Endothelial cell (in vitro differentiated cells): ENCODE measurements around the gene CLCNKA. TPM values are rescaled to one million over a fixed set of nuclear protein-coding genes. Genes with fewer than 3 reads are reported as not detected.

Experiments
- DNase-seq: peaks from one replicate; pipeline ENCODE4 v3.0.0; 2021; ENCODE audit warnings: low spot score
- H3K27ac Mint-ChIP-seq: one replicate; pipeline ENCODE4 v1.8.0; 2021; ENCODE audit warnings: mixed read lengths, inconsistent platforms; ENCODE audit not compliant: unreplicated experiment
- H3K27me3 Mint-ChIP-seq: one replicate; pipeline ENCODE4 v1.8.0; 2021; ENCODE audit warnings: mild to moderate bottlenecking, moderate library complexity, mixed read lengths, inconsistent platforms; ENCODE audit not compliant: unreplicated experiment
- H3K36me3 Mint-ChIP-seq: one replicate; pipeline ENCODE4 v1.8.0; 2021; ENCODE audit warnings: mild to moderate bottlenecking, low read depth, mixed read lengths, inconsistent platforms; ENCODE audit not compliant: unreplicated experiment
- H3K4me1 Mint-ChIP-seq: one replicate; pipeline ENCODE4 v1.8.0; 2021; ENCODE audit warnings: mild to moderate bottlenecking, mixed read lengths, inconsistent platforms; ENCODE audit not compliant: unreplicated experiment
- H3K4me3 Mint-ChIP-seq: one replicate; pipeline ENCODE4 v1.8.0; 2021; ENCODE audit warnings: mild to moderate bottlenecking, mixed read lengths, inconsistent platforms; ENCODE audit not compliant: unreplicated experiment
- H3K9me3 Mint-ChIP-seq: one replicate; pipeline ENCODE4 v1.8.0; 2021; ENCODE audit warnings: mixed read lengths, inconsistent platforms; ENCODE audit not compliant: unreplicated experiment
- CTCF ChIP-seq: fragments of 200-600 bp; sonication (generic); IDR thresholded peaks from one replicate; pipeline ENCODE4 v1.5.0; 2021; ENCODE audit warnings: antibody characterized with exemption; ENCODE audit not compliant: unreplicated experiment
- total RNA-seq: library from RNA; stranded (reverse); fragmentation: NEBNext Ultra II Directional; extraction: Animal tissue kit (Norgen Biotek cat#: 25700); gene quantifications from one replicate; pipeline ENCODE4 v1.2.1, GENCODE V29; 2021; ENCODE audit not compliant: unreplicated experiment

Gene CLCNKA
- total RNA-seq, 1 donor from 2014 or later: not detected

- Mint-ChIP-seq H3K9me3 (no peaks in the 10 kb centered on the region), H3K4me3 (no peak overlapping the region), H3K27ac (no peak overlapping the region), H3K36me3 (peaks cover 8% of the 10 kb centered on the region), H3K27me3 (peaks cover 15% of the 10 kb centered on the region), H3K4me1 (peaks cover 16% of the 10 kb centered on the region)
- no peak for DNase-seq
- no peak for TF ChIP-seq CTCF
These were observed 53.6 kb downstream of the CLCNKA start for GRCh38 chr1:16075337-16076030.

- no peak for TF ChIP-seq CTCF
- H3K9me3 Mint-ChIP-seq: no peaks in the 10 kb centered on the region
- H3K36me3 Mint-ChIP-seq: peaks cover 8% of the 10 kb centered on the region
- no peak for DNase-seq
- peaks cover 16% of the 10 kb centered on the region for H3K4me1 Mint-ChIP-seq
- H3K4me3 Mint-ChIP-seq: no peak overlapping the region
- peaks cover 15% of the 10 kb centered on the region for H3K27me3 Mint-ChIP-seq
- no peak overlapping the region for H3K27ac Mint-ChIP-seq
These were observed 54.4 kb downstream of the CLCNKA start for GRCh38 chr1:16076031-16076864.

GRCh38 chr1:16076865-16077238 lies 55.0 kb downstream of the CLCNKA start:
- Mint-ChIP-seq H3K27ac (no peak overlapping the region), H3K4me3 (no peak overlapping the region), H3K9me3 (no peaks in the 10 kb centered on the region), H3K27me3 (peaks cover 13% of the 10 kb centered on the region), H3K4me1 (peaks cover 16% of the 10 kb centered on the region), H3K36me3 (peaks cover 8% of the 10 kb centered on the region)
- DNase-seq: no peak
- no peak for TF ChIP-seq CTCF

- H3K27ac Mint-ChIP-seq: peak overlapping the region; percentile 75
- no peak for TF ChIP-seq CTCF
- no peaks in the 10 kb centered on the region for H3K9me3 Mint-ChIP-seq
- H3K4me1 Mint-ChIP-seq: peaks cover 16% of the 10 kb centered on the region
- no peak overlapping the region for H3K4me3 Mint-ChIP-seq
- H3K36me3 Mint-ChIP-seq: peaks cover 8% of the 10 kb centered on the region
- no peak for DNase-seq
- peaks cover 10% of the 10 kb centered on the region for H3K27me3 Mint-ChIP-seq
These were observed 55.8 kb downstream of the CLCNKA start for GRCh38 chr1:16077406-16078245.
